HG03439 (cell line): Measurements from ENCODE around the gene PRKN.

Source experiments
- ATAC-seq: cut with Tn5 transposase; IDR thresholded peaks from one replicate; pipeline ENCODE4 v1.9.1; 2021; ENCODE audit warnings: mild to moderate bottlenecking, moderate library complexity; ENCODE audit not compliant: unreplicated experiment

Gene PRKN

DNA sequence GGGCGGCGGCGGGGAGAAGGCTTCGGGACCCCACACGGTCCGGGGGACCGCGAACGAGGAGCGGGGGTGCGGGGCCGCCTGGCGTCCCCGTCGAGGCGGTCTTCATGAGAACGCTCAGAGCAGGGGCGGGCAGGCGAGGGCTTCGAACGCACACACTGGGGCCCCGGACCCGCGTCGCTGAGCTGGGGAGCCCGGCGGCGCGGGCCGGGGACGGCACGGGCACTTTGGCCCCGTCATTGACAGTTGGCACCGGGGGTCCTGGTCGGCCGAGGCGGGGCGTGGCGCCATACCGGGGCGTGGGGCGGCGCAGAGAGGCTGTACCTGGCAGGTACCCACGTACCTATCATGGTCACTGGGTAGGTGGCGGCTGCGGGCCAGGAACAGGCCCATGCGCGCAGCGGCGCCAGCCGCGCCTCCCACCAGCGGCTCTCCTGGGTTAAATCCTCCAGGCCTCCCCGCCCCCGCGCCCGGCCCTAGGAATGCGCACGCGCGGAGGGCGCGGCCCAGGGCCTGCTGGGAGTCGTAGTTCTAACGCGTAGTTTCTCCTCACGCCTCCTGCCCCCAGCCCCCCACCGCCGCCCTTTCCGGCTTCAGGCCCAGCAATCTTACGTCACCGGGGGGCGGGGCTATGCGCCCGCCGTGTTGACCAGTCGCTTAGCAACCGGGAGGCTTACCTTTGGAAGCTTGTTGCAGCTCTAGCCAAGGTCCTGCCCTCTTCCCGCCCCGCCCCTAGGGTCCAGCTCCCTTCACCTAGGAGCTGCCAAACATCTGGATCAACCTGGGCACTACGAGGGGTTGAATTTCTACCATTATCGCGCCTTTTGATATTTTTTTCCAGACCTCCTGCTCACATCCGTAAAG lies at the start of gene PRKN, which contains the start of gene PACRG:
TSS of gene PRKN (minus strand) at position 445 of the 861 bp plus-strand sequence.
TSS of gene PACRG (plus strand) at position 653 of the 861 bp plus-strand sequence.
- ATAC-seq = peak; percentile 99

DNA sequence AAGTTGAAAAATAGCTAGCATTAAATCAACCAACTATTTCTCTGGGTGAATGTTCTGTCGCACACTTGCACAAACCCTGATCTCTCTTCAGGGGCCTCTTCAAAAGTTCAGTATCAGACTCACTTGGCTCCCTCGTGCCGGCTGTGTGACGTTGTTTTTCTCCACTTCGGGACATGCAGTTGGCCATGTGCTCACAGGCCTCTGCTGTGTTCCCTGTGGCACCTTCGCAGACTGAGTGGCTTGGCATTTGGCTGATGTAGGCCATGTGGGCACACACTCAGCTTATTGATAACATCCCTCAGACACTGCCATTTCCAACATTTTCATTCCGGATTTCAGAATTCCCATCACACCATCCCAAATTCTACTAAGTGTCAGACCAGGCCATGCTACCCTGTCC lies 49.5 kb upstream of the PRKN start:
- ATAC-seq = no peak

DNA sequence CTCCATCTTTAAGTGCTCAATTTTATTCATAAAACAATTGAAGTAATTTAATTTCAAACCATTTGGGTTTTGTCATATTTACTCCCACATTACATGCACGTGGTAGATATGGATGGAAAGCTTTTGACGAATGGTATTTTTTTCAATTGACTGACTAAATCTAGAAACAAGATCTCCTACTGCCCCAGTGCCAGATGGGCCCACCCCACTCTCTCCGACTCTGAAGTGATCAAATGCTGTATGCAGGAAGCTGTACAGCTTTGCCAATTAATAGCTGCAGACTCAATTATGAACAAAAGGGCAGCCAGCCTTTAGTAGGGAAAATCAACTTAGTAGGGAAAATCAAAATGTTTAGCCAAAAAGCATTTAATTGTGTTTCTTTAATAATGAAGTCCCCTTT lies 46.4 kb upstream of the PRKN start:
- ATAC-seq = no peak

DNA sequence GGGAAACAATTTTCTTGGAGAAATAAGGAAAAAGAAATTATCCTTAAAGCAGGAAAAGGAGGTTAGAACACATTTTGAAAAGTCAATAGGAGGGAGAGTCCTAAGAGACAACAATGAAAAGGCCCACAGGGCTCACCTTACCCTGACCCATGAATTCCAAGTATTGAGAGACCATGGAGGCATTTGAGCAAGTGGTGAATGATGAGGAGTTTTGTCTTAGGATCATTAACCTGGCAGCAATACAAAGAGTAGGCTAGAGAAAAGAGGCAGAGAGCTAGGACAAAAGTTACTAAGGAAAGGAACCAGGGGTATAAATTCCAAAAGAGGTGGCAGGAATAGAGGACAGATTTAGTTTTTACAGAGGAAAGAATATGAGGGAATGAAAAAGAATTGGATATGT lies 44.9 kb upstream of the PRKN start:
- ATAC-seq = no peak

DNA sequence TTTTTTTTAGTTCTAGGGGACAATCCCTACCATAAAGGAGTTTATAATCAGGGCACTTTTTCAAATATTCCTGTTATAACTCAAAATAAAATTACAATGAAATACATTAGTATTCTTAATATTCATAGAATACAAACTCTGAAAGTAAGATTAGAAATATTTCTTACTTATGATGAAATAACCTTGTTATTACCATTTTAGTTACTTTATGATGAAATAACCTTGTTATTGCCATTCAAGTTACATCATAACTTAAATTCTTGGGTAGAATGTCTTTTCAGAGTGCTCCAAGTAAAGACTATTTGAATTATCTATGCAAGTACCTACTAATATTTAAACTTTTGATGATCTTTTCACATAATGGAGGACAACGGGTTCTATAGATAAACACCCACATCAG lies 43.4 kb upstream of the PRKN start:
- no peak for ATAC-seq

DNA sequence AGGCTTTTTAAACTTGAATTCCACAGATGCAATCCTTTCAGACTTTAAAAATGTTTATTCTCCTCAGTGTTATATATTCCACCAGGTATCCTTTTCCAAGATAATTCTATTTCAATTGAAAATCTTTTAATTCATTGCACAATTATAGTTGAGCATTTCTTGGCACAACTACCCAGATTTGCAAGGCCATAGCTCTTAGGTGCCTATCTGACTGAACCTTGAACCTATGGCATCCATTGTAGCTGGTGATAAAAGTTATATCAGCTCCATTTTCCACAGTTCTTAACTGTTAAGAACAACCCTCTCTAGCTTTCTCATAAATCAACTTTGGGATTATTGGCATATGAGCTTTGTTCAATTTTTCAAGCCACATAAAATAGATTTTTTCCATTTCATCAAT lies 42.6 kb upstream of the PRKN start:
- ATAC-seq = no peak

DNA sequence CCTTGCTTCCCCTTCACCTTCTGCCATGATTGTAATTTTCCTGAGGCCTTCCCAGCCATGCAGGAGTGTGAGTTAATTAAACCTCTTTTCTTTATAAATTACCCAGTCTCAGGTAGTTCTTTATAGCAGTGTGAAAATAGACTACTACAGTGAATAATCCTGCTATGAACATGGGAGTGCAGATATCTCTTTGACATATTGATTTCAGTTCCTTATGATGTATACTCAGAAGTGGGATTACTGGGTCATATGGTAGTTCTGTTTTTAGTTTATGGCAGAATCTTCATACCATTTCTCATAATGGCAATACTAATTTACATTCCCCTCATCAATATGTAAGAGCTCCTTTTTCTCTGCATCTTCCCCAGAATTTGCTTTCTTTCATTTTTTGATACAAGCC lies 26.2 kb upstream of the PRKN start:
- ATAC-seq = no peak

DNA sequence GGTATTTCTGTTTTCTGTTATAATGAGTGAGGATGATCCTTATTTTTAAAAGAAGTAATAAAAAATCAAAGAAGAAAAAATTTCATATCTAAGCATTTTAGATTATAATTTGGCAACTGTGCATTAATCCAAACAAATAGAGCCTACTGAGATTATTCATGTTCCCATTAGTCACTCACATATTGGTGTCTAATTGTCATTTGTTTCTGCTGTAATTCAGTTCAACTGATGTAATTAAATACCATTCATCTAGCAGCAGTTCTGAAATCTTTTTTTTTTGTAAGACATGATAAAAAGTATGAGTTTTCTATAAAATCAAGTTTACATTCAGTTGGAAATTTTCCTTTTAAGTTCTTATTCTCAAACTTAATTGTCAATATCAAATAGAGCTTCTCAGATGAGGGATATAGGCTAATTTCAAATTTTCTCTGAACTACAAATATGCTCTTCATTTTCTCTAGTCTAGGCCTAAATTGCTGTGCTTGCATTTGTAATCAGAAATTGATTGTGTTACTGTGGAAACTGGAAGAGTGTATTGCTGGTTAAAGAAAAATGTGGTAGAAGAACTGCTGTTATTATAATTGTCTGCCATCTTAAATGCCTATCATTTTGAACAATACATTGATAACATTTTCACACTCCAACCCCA lies 23.8 kb upstream of the PRKN start:
- ATAC-seq = no peak

DNA sequence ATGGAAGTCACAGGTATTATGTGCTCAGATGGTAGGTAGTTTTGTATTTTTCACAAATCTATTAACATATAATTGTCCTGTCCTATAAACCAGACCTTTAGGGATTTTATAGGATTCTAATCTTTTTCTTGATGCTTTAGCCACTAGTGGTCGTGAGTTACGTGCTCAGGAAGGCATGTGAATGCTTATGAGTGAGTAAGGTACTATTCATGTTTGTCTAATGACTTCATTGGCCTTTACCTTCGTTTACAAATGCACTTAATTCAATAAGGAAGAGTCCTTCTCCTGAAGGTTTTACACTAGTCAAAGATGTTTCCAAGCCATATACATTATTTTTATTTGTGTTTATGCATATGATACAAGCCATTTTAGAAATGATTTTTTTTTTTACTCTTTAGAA lies 23.2 kb upstream of the PRKN start:
- no peak for ATAC-seq

DNA sequence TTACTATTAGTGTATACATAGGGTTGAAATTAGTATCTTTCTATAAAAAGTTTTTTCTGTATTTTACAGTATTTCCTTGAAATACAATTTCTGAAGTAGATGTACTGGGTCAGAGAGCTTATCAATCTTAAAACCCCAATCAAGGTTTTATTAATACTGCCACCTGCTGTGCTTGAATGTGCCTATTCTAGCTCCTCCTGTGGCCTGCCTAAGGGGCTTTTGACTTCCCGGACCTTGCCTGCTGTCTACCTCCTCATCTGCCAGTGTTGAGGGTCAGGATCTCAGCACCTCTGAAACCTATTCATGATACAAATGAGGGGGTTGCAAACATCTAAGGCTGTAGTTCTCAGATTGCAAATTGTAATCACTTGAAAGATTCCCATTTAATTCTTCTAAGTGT lies 9.4 kb upstream of the PRKN start:
- ATAC-seq = no peak

DNA sequence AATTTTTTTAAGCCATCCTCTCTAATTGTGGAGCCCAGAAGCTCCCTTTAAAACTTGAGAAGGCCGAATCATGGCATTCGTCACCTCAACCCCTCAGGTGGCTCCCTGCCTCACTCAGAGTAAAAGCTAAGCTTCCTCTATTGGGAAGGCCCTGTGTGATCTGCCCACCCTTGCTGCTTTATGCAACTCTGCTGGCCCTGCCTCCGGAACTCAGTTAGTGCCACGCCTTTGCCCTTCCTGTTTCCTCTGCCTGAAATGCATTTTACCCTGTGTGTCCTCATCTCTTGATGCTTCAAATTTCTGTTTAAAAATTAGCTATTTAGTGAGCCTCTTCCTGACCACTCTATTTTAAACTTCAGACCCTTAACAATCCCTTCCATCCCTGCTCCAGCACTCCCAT lies 5.9 kb upstream of the PRKN start:
- no peak for ATAC-seq

DNA sequence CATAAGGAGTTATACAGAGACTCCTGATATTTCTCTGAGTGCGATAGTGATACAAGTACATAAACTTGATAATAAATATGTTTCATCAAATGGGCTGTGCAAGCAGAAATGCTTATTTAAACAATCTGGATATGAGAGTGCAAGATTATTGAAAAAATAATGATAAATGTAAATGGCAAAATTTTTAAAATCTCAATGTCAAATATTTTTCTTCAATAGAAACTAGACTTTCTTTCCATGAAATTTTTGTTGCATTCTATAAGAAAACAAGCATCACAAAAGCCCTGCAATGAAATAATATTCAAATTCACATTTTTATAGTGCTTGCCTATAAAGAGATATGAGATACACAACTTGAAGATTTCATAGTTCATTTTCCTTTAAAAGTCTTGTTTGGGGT lies 2.9 kb upstream of the PRKN start:
- ATAC-seq = no peak

DNA sequence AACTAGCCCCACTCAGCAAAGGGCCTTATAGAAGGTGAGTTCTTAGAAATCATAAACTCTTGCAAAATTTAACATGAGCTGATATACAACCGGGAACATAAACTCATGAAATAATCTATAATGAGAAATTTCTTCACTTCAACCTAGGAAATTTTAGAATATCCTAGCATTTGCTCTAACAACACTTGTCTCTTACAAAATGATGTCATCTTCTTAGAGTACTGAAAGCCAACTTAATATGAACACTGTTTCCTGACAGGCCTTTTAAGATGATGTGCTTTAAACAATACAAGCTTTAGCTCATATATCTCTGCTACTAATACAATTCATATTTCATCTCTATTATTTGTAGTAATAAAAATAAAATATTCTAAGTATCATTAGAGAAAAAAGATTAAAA lies 1.1 kb upstream of the PRKN start:
- no peak for ATAC-seq

DNA sequence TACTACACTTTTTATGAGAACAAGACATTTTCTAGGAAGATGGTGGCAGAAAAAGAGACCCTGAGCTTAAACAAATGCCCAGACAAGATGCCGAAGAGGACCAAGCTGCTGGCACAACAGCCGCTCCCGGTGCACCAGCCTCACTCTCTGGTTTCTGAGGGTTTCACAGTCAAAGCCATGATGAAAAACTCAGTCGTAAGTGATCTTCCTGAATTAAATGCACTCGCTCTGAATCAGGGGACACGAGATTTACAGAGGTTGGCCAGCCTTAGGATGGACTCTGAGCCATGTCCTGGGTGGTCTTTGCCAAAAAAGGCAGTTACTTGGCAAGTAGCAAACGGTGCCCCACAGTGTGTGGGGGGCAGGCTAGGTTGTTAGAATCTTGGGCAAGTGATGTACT lies 631 bp upstream of the PRKN start:
- ATAC-seq = no peak

DNA sequence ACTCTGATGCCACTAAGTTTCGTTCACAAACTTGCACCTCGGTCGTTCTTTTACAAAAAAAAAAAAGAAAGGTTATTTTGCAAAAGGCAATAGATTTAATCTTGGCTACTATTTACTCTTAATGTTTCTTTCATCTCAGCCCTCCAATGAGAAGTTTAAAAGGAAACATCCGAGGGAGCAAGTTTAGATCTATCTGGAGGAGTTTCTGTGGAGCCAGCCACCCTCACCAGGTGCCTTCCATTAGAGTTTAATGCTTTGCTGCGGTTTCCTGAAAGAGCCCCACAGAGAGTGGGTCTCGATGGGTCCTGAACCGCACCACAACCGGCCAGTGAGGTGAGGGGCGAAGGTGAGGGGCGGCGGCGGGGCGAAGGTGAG lies 632 bp downstream of the PRKN start:
- ATAC-seq = no peak

DNA sequence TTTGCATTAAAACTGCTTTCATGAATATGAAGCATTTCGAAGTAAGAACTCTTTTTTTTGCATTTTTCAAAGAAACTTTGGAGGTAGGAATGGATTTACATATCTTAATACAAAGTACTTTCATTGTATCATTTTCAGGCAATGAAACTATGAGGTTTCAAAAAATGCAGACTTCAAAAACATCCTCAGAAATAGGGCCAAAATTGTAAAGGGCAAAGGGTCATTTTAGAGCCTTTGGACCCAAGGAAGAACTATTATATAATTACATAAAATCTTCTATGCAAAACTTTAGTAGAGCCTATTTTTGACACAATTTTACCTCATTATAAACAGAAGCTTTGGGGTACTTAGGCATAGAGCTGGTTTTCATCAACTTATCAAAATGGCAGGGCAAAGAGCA lies 4.9 kb downstream of the PRKN start:
- ATAC-seq = no peak

DNA sequence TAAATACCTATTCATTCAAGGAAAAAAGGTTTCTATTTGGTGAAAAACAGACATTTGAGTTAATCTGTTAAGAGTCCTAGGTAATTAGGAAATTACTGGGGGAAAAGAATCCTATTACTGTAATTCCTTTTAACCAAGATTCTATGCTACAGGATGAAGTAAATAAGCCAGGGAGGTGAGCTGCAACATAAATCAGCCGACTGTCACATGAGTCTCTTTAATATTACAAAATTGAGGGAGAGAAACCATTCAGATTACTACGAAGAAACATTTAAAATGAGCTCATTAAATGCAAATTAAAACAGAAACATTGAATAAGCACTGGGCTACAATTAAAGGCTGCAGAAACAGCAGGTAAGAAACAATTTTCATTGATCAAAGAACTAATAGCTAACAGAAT lies 5.3 kb downstream of the PRKN start:
- no peak for ATAC-seq

DNA sequence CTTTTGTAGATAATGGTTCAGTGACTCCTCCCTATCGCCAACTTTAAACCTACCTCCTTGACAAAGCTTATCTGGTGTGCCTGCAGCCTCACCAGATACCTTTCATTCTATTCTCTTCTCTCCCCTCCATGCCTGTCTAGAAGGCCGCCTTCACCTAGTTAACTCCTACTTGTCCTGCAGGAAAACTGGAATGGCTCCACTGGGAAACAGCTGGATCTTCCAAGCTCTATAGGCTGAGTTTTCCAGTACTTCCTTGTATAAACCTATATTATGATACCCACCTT lies 6.2 kb downstream of the PRKN start:
- no peak for ATAC-seq

DNA sequence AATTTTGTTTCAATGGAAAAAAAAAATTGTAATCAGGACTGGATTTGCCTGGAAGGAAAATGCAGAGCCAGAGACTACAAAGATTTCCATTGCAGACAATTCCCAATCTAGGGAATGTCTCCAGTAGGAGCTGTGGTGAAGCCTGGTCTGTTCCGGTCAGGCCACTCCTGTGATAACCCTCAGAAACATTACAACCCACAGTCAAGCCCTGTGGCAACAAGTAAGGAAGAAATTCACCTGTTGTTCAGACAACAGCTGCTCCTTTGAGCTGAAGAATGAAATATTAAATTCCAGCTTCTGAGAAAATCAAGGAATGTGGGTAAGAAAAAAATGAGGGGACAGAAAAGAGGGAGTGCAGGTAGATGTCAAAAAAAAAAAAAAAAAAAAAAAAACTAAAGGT lies 8.0 kb downstream of the PRKN start:
- no peak for ATAC-seq

DNA sequence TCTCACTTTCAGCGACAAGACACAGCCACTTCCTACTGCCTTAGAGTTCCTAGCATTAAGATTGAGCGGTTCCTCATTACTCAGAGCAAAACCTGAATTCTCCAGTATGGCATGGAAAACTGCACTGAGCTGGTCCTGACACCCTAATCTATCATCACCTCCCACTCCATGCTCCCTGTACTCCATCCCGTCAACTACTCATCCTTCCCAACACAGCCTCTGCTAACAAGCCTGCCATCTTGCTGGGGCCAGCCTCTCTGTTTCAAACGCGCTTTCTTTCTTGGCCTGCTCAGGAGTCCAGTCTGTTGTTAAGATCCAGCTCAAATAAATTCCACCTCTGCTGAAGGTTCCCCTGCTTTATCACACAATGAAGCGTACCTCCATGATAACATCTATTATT lies 12.0 kb downstream of the PRKN start:
- ATAC-seq = no peak

DNA sequence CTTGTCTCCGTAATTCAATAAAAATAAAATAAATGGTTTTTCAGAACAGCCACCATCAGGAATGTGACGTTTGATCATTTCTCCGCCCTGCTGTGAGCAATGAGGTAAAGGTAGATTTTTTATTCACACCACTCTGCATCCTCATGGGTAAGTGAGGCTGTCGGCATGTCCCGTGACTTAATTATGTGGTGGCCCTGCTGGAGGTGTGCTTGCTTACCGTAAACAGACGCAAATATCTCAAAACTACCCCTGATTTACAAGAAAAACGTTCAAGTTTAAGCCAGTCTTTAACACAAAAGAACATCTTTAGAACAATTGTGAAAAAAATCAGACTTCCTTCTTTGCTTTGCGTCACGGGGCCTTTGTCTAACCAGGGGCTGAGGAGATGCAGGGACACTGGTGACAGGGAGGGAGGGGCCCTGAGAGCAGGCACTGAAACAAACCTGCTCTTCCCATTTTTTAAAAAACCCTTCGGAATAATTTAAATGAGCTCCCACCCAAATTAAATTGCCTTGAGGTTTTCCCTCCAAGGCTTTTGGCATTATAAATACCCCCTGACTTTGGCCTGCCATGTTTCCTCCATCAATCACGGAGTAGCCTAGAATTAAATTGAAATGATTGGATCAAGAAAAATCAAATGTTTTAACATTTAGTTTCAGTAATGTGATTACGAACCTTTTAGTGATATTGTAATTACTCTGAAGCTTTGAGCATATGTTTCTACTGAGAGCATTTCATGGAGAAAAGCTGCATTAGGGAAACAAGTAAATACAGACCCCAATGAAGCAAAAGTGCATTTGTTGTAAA lies 13.4 kb downstream of the PRKN start:
- ATAC-seq = no peak

DNA sequence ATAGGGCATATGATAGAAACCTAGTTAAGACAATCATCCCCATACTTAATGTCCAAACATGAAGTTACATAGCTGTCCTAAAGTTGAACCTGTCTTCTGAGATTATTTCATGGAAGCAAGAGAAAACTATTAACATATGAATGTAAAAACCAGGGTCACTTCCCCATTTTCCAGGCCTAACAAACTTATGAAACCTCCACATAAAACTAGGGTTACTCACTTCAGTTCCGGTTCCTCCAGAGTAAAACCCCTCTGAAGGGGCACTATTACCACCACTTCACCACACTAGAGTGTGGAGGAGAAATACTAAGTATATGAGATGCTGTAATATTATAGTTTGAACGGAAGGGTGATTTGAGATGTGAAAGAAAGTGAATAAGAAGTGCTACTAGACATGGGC lies 14.9 kb downstream of the PRKN start:
- no peak for ATAC-seq
